IPS-18a (cell line): ENCODE results near the gene PEPD.

Experiments
- H3K27ac ChIP-seq: one replicate; pipeline ENCODE4 v1.5.1; 2013; ENCODE audit warnings: low read length
- H3K27me3 ChIP-seq: one replicate; pipeline ENCODE4 v1.6.1; 2013; ENCODE audit warnings: mild to moderate bottlenecking, low read length; ENCODE audit not compliant: control insufficient read depth, insufficient read depth
- H3K36me3 ChIP-seq: one replicate; pipeline ENCODE4 v1.6.1; 2013; ENCODE audit warnings: low read depth, low read length; ENCODE audit not compliant: control insufficient read depth
- H3K4me1 ChIP-seq: one replicate; pipeline ENCODE4 v1.6.1; 2013; ENCODE audit warnings: low read depth, low read length; ENCODE audit not compliant: control insufficient read depth
- H3K4me3 ChIP-seq: one replicate; pipeline ENCODE4 v1.5.1; 2013; ENCODE audit warnings: low read length
- H3K9ac ChIP-seq: one replicate; pipeline ENCODE4 v1.6.1; 2013; ENCODE audit warnings: mild to moderate bottlenecking, low read length, moderate library complexity
- H3K9me3 ChIP-seq: one replicate; pipeline ENCODE4 v1.6.1; 2013; ENCODE audit warnings: low read depth, low read length; ENCODE audit not compliant: control insufficient read depth

Gene PEPD

DNA sequence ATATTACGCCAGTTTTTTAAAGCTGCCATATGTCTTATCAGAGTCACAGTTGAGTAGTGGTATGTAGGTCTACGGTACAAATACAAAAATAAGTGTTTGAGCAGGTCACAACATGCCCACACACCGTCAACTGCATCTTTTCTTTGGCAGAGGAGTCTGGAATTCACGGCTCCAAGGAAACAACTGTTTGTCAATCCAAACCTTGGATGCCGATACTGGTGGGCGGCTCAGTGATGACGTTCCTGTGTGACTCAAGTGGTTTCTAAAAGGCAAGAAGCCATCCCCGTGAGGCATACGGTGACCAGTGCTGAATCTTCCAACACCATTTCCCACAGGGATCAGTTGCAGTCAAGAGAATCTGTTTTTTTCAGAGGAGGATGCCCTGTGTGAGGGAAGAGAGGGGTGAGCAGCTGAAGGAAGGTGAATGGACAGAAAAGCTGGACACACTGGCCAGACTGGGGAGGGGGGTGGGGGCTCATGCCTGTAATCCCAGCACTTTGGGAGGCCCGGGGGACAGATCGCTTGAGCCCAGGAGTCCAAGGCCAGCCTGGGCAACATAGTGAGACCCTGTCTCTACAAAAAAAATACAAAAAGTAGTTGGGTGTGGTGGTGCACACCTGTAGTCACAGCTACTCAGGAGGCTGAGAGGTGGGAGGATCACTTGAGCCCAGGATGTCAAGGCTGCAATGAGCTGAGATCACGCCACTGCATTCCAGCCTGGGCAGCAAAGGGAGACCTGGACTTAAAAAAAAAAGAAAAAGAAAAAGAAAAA, 170.9 kb downstream of the PEPD start:
- no peak overlapping the region for H3K9ac ChIP-seq
- no peaks in the 10 kb centered on the region for H3K36me3 ChIP-seq
- H3K27me3 ChIP-seq: no peaks in the 10 kb centered on the region
- H3K9me3 ChIP-seq: peaks cover 4% of the 10 kb centered on the region
- H3K27ac ChIP-seq: no peak overlapping the region
- no peak overlapping the region for H3K4me3 ChIP-seq
- no peaks in the 10 kb centered on the region for H3K4me1 ChIP-seq

DNA sequence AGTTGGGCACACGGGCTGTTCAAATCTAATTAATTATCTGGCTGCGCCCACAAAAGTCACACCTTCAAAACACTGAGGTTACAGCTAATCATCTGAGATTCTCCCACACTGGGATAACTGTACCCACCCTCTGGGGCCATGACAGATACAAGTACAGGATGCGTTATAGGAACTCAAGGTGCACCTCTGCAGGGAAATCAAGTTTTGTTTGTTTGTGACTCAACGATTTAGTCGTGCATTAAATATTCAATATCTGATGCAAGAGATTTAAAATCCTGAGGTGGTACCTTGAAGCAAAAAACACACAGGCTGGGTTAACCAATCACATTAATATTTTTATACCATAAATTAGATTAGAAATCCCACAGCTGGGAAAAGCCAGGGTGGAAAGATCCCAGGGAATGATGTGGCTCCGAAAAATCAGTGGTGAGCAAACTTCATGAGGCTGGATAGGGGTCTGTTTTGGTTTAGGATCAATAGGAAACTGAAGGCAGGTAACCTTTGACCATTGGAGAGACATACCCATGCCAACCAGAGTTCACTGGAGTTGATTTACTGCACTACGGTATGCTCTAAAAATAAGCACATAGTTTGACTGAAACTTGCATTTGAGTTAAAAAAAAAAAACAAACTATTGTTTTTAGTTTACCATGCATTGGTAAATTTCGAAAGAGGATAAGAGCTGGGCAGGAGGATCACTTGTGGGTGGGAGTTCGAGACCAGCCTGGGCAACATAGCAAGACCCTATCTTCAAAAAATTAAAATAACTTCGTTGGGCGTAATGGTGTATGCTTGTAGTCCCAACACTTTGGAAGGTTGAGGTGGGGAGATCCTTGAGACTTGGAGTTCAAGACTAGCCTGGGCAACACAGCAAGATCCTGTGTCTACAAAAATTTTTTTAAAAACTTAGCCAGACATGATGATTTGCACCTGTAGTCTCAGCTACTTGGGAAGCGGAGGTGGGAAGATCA, 172.0 kb downstream of the PEPD start:
- H3K9me3 ChIP-seq: no peaks in the 10 kb centered on the region
- H3K9ac ChIP-seq: no peak overlapping the region
- no peak overlapping the region for H3K4me3 ChIP-seq
- no peaks in the 10 kb centered on the region for H3K27me3 ChIP-seq
- H3K27ac ChIP-seq: no peak overlapping the region
- H3K36me3 ChIP-seq: no peaks in the 10 kb centered on the region
- H3K4me1 ChIP-seq: no peaks in the 10 kb centered on the region

DNA sequence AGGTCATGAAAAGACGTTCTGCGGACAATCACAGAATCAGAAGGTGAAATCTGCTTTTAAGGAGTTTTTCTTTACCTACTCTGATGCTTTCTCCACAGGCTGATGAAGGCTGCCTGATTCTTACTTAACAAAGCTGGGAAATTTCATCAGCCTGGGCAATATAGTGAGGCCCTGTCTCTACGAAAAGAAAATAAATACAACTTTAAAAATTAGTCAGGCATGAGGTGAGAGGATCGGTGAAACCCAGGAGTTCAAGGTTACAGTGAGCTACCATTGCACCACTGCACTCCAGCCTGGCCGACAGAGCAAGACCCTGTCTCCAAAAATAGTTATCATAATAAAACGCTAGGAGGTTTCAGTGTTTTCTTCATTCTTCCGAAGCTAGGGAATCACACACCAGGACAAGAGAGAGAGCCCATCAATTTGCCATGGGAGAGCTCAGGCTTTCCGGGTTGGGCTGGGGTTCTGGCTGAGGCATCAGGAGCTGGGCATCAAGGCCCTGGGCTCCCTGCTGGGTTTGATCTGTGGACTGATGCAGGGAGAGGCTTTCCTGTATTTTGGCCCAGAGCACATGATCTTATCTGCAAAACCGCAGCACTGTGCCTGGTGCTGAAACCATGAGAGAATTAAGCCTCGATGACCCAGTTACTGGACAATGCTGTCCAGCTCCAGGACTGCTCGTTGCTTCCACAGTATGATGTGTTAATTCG, 173.1 kb downstream of the PEPD start:
- peaks cover 4% of the 10 kb centered on the region for H3K4me1 ChIP-seq
- no peak overlapping the region for H3K9ac ChIP-seq
- H3K27ac ChIP-seq: no peak overlapping the region
- H3K9me3 ChIP-seq: no peaks in the 10 kb centered on the region
- H3K4me3 ChIP-seq: no peak overlapping the region
- H3K36me3 ChIP-seq: no peaks in the 10 kb centered on the region
- no peaks in the 10 kb centered on the region for H3K27me3 ChIP-seq

DNA sequence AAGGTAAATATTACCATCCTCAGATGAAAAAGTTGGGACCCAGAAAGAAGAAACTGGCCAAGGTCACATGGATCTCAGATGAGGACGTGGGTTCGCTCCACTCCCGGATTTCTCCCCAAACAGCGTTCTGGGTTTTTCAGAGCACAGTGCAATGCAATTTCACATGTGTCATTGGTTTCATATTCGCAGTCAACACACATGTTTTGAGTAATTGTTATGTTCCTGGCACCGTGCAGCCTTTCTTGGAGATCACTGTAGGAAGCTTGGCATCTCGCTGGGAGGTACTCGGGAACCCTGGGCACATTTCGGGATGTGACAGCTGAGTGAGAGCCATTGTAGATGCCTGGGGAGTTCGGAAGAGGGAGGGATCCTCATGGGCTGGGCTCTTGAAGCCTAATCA, 174.3 kb downstream of the PEPD start:
- Histone ChIP-seq H3K27ac (no peak overlapping the region), H3K9me3 (no peaks in the 10 kb centered on the region), H3K9ac (no peak overlapping the region), H3K4me3 (no peak overlapping the region), H3K36me3 (no peaks in the 10 kb centered on the region), H3K27me3 (no peaks in the 10 kb centered on the region), H3K4me1 (peaks cover 4% of the 10 kb centered on the region)

DNA sequence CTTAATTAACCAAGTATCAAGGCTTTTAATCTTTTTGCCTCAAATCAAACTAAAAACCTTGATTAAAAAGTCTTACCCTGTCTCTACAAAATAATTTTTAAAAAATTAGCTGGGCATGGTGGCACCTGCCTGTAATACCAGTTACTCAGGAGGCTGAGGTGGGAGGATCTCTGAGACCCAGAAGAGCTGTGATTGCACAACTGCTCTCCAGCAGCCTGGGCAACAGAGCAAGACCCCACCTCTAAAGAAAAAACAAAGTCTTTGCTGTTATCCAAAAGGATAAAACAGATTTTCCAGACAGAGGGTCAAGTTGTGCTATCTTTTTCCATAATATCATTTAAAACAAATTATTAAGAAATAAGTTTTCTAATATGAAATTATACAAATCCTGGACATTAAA, 174.9 kb downstream of the PEPD start:
- no peaks in the 10 kb centered on the region for H3K9me3 ChIP-seq
- no peaks in the 10 kb centered on the region for H3K27me3 ChIP-seq
- no peak overlapping the region for H3K9ac ChIP-seq
- H3K36me3 ChIP-seq: no peaks in the 10 kb centered on the region
- peaks cover 4% of the 10 kb centered on the region for H3K4me1 ChIP-seq
- H3K27ac ChIP-seq: no peak overlapping the region
- no peak overlapping the region for H3K4me3 ChIP-seq

DNA sequence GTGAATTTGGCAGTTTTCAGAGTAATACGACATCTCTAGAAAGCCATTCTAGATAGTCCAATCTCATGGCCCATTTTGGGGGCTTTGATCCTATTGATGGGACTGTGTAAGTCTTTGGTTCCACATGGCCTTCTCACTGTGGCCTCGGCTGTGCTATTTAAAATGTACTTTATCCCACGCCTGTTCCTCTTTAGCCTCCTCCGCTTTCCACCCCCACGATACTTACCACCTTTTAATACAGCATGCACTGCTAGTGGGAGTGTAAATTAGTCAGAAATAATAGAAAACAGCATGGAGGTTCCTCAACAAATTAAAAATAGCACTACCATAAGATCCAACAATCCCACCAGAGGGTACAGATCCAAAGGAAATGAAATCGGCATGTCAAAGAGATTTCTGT, 176.4 kb downstream of the PEPD start:
- Histone ChIP-seq H3K4me3 (no peak overlapping the region), H3K4me1 (peaks cover 4% of the 10 kb centered on the region)

GRCh38 chr19:33344573-33344925, 177.0 kb downstream of the PEPD start:
- Histone ChIP-seq H3K36me3 (no peaks in the 10 kb centered on the region), H3K27ac (no peak overlapping the region), H3K4me1 (peaks cover 4% of the 10 kb centered on the region), H3K9ac (no peak overlapping the region), H3K27me3 (no peaks in the 10 kb centered on the region), H3K9me3 (no peaks in the 10 kb centered on the region), H3K4me3 (no peak overlapping the region)

More for the DNA sequence above, 176.4 kb downstream of the PEPD start:
- Histone ChIP-seq H3K9me3 (no peaks in the 10 kb centered on the region), H3K9ac (no peak overlapping the region), H3K27ac (no peak overlapping the region), H3K36me3 (no peaks in the 10 kb centered on the region), H3K27me3 (no peaks in the 10 kb centered on the region)

DNA sequence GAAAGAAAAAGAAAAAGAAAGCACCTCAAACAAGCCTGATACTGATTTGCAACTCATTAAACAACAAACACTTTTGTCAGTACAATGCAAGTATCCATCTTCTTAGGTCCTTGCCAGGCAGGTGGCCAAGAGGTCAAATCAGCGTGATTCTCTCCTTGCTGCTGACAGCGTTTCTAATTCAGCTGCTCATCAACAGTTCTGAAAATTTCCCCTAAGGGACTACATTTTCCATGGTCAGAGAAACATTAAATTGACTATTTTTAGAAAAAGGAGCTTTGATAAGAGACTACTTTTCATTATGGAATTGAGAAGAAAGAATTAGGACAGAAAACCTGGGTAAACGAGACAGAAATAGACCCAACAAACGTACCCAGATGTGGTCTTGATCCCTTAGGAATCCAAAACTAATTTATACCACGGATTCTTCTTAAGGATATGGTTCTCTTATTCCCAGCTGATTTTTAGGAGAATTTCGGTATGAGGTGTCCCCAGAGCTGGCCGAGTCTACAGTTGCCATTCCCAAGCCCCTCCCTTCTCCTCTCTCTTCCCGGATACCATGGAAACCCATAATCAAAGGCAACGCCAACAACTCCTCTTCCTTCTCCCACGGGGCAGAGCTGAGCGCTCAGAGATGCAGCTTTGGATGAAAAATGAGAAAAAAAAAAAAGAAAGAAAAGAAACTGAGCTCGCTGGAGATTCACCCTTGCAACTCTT, 177.6 kb downstream of the PEPD start:
- Histone ChIP-seq H3K27ac (no peak overlapping the region), H3K27me3 (no peaks in the 10 kb centered on the region), H3K4me1 (peaks cover 4% of the 10 kb centered on the region), H3K36me3 (no peaks in the 10 kb centered on the region), H3K9me3 (no peaks in the 10 kb centered on the region), H3K9ac (no peak overlapping the region), H3K4me3 (no peak overlapping the region)

DNA sequence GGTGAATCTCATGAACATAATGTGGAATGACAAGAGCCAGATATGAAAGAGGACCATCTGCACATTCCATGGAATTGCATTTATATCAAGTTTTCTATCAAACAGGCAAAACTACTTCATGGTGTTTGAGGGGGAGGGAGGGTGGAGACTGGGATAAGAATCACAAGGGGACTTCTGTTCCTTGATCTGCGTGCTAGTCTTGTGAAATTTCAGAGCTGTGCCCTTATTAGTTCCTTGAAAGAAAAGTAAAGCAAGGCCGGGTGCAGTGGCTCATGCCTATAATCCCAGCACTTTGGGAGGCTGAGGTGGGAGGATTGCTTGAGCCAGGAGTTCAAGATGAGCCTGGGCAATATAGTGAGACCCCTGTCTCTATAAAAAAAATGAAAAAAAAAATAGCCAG, 178.3 kb downstream of the PEPD start:
- Histone ChIP-seq H3K27ac (no peak overlapping the region), H3K4me3 (no peak overlapping the region), H3K27me3 (no peaks in the 10 kb centered on the region), H3K9me3 (no peaks in the 10 kb centered on the region), H3K9ac (no peak overlapping the region), H3K36me3 (no peaks in the 10 kb centered on the region), H3K4me1 (peaks cover 4% of the 10 kb centered on the region)

DNA sequence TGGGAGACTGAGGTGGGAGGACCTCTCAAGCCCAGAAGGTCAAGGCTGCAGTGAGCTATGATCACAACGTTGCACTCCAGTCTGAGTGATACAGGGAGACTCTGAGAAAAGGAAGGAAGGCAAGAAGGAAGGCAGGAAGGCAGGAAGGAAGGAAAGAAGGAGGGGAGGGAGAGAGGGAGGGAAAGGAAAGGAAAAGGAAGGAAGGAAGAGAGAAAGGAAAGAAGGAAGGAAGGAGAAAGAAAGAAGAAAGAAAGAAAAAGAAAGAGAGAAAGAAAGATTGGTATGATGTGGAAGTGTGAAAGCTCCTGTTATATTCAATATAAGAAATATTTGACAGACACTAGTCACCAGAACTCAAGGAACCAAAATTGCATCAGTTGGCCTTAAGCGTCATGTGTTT, 180.6 kb downstream of the PEPD start:
- H3K4me3 ChIP-seq: no peak overlapping the region
- peaks cover 4% of the 10 kb centered on the region for H3K4me1 ChIP-seq
- no peaks in the 10 kb centered on the region for H3K27me3 ChIP-seq
- no peaks in the 10 kb centered on the region for H3K36me3 ChIP-seq
- no peaks in the 10 kb centered on the region for H3K9me3 ChIP-seq
- H3K9ac ChIP-seq: no peak overlapping the region
- no peak overlapping the region for H3K27ac ChIP-seq
